Measurements from ENCODE around the gene DAAM1. TPM values are rescaled to one million over a fixed set of nuclear protein-coding genes. Genes with fewer than 3 reads are reported as not detected.

Gene DAAM1
- polyA plus RNA-seq, 3 donors: 3.2 to 6.3 (median 4.4) TPM

DNA sequence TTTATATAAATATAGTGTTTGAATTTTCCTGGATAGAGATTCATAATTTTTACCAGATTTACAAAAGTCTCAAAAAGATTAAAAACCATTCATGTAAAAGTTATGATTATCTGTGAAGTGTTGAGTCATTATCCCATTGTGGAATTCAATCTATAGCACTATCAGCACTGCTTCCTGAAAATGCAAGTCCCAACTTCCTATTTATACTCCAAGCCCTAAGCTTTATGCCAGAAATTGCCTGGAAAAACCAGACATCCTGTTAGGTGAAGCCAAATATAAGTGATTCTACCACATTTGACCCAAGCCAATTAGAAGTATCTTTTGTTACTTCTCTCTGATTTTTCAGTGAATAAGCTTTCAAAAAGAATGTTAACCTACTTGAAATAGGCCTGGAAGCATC, 147.6 kb downstream of the DAAM1 start:
- Histone ChIP-seq H3K79me2 (ENCODE audit: insufficient read depth, low read length) (no peaks in the 10 kb centered on the region), H3K4me2 (replicated peaks; ENCODE audit: extremely low read depth, low read length, poor library complexity, severe bottlenecking) (no peak overlapping the region), H3K4me3 (replicated peaks in 1 of 3; ENCODE audit: low read depth in 2 of 3, low read length in 3 of 3) (no peak overlapping the region), H3K27me3 (ENCODE audit: control insufficient read depth in 2 of 2, insufficient read depth in 2 of 2, low read length in 2 of 2) (no peaks in the 10 kb centered on the region), H2AFZ (ENCODE audit: insufficient read depth, low read depth, low read length, poor library complexity, severe bottlenecking) (no peak overlapping the region), H3K36me3 (replicated peaks in 1 of 2; ENCODE audit: control insufficient read depth in 1 of 2, insufficient read depth in 2 of 2, low read length in 2 of 2) (peaks cover 0 to 8% of the 10 kb centered on the region in 2 donors), H3K27ac (ENCODE audit: low read depth in 1 of 2, low read length in 2 of 2) (peak overlapping the region in 1 of 2 donors; percentile 84), H3K9ac (ENCODE audit: insufficient read depth, low read length, poor library complexity, severe bottlenecking) (no peak overlapping the region), H3K4me1 (ENCODE audit: control insufficient read depth in 1 of 2, insufficient read depth in 2 of 2, low read length in 2 of 2) (peaks cover 34 to 35% of the 10 kb centered on the region in 2 donors), H4K20me1 (ENCODE audit: insufficient read depth, low read length) (no peaks in the 10 kb centered on the region), H3K9me3 (replicated peaks in 1 of 2; ENCODE audit: control insufficient read depth in 1 of 2, insufficient read depth in 1 of 2, low read length in 2 of 2) (no peaks in the 10 kb centered on the region)
- Mint-ChIP-seq H3K36me3 (peaks cover 20% of the 10 kb centered on the region in 2 donors), H3K27ac (peak overlapping the region in 1 of 7 donors; percentile 79), H3K27me3 (ENCODE audit: low read depth in 3 of 3) (no peaks in the 10 kb centered on the region), H3K4me3 (no peak overlapping the region), H3K9me3 (peaks cover 0 to 3% (median 0%) of the 10 kb centered on the region in 7 donors), H3K4me1 (peaks cover 51% of the 10 kb centered on the region)
- intact Hi-C loops (cut with micrococcal nuclease): no loop called here
- DNase-seq: peak in 1 of 3 donors; percentile 11
- TF ChIP-seq CTCF (IDR thresholded peaks at IDR 0.05): no peak

DNA sequence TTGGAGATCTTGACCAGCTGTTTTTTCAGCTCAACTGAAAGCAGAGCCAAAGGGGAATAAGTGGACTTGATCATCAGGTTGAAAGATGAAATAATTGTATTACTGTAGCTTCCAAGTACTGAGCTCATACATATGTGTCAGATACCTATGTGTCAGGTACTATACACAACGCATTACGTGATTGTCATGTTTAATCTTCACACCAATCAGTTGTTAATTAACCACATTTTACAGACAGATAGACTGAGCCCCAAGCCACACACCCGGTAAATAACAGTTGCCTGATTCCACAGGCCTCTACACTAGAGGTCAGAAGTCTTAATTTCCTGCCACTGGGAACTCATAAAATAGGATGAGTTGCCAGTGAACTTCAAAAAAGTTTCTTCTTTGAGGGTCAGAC, 148.2 kb downstream of the DAAM1 start:
- peak overlapping the region; percentile 40 to 84 for H3K27ac ChIP-seq (ENCODE audit: low read depth in 1 of 2, low read length in 2 of 2)
- intact Hi-C loops (cut with micrococcal nuclease): no loop called here
- no peak for TF ChIP-seq CTCF (IDR thresholded peaks at IDR 0.05)
- Mint-ChIP-seq H3K4me3 (no peak overlapping the region), H3K9me3 (peaks cover 0 to 3% (median 0%) of the 10 kb centered on the region in 7 donors), H3K27ac (peak overlapping the region; percentile 51 to 85 (median 75)), H3K4me1 (peaks cover 51% of the 10 kb centered on the region), H3K27me3 (ENCODE audit: low read depth in 3 of 3) (no peaks in the 10 kb centered on the region), H3K36me3 (peaks cover 19 to 20% of the 10 kb centered on the region in 2 donors)
- H3K79me2 ChIP-seq (ENCODE audit: insufficient read depth, low read length): no peaks in the 10 kb centered on the region
- no peaks in the 10 kb centered on the region for H3K9me3 ChIP-seq (replicated peaks in 1 of 2; ENCODE audit: control insufficient read depth in 1 of 2, insufficient read depth in 1 of 2, low read length in 2 of 2)
- WGBS (ENCODE audit: insufficient coverage): 100% methylated on average over 2 of the region's 3 CpGs
- no peak overlapping the region for H3K9ac ChIP-seq (ENCODE audit: insufficient read depth, low read length, poor library complexity, severe bottlenecking)
- peaks cover 34 to 35% of the 10 kb centered on the region in 2 donors for H3K4me1 ChIP-seq (ENCODE audit: control insufficient read depth in 1 of 2, insufficient read depth in 2 of 2, low read length in 2 of 2)
- no peaks in the 10 kb centered on the region for H4K20me1 ChIP-seq (ENCODE audit: insufficient read depth, low read length)
- H3K4me3 ChIP-seq (replicated peaks in 1 of 3; ENCODE audit: low read depth in 2 of 3, low read length in 3 of 3): peak overlapping the region in 1 of 3 experiments; percentile 31
- peak overlapping the region; percentile 41 for H2AFZ ChIP-seq (ENCODE audit: insufficient read depth, low read depth, low read length, poor library complexity, severe bottlenecking)
- no peaks in the 10 kb centered on the region for H3K27me3 ChIP-seq (ENCODE audit: control insufficient read depth in 2 of 2, insufficient read depth in 2 of 2, low read length in 2 of 2)
- DNase-seq: no peak
- H3K36me3 ChIP-seq (replicated peaks in 1 of 2; ENCODE audit: control insufficient read depth in 1 of 2, insufficient read depth in 2 of 2, low read length in 2 of 2): peaks cover 0 to 3% of the 10 kb centered on the region in 2 donors
- H3K4me2 ChIP-seq (replicated peaks; ENCODE audit: extremely low read depth, low read length, poor library complexity, severe bottlenecking): peak overlapping the region; percentile 51
